ENCODE data around the gene GLP2R.
"Not testable (repeated sequence)": the region's sequence is repeated elsewhere in the genome, so short reads cannot be mapped to it uniquely, and the experiment has no call there.

Gene GLP2R, protein sequence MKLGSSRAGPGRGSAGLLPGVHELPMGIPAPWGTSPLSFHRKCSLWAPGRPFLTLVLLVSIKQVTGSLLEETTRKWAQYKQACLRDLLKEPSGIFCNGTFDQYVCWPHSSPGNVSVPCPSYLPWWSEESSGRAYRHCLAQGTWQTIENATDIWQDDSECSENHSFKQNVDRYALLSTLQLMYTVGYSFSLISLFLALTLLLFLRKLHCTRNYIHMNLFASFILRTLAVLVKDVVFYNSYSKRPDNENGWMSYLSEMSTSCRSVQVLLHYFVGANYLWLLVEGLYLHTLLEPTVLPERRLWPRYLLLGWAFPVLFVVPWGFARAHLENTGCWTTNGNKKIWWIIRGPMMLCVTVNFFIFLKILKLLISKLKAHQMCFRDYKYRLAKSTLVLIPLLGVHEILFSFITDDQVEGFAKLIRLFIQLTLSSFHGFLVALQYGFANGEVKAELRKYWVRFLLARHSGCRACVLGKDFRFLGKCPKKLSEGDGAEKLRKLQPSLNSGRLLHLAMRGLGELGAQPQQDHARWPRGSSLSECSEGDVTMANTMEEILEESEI

DNA sequence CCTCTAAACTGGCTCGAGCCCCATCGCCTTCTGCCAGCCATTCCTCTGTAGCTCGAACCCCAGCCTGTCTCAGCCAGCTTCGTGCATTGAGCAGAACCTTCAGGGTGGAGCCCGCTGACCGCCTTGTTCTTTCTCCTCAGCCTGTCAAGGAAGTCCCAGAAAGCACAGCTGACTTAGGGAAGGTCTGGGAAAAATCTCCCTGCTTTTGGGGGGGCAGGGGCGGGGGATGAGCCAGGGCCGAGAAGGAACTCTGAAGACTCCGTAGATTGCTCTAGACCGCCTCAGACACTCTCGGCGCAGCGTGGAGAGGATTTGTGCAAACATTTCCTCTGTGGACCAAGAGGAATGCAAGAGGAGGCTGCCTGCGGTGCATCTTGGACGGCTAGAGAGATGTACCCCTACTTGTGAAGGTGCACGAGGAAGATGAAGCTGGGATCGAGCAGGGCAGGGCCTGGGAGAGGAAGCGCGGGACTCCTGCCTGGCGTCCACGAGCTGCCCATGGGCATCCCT, at the start of gene GLP2R:
Gene GLP2R, plus strand, starts transcription at position 284 of the 510 bp plus-strand sequence. Its CDS starts 140 bp downstream, at position 424.
- DNase-seq: no peak

DNA sequence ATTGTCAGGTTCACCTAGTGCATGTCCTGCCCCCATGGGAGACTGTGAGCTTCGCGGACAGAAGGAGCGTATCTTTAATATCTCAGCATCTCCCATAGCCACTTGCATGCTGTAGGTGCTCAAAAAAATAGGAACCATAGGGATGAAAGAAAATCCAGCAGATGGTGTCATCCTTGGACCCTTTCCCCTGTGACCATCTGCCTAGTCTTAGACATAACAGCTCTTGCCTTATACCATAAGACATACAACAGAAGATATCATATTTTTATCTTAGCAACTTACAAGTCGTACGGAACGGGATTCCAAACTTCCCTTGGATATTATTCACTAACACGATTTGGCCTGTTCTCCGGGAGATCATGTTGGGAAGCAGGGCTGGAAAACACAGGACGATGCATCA, 48.8 kb upstream of the GLP2R start:
- no peak for DNase-seq

DNA sequence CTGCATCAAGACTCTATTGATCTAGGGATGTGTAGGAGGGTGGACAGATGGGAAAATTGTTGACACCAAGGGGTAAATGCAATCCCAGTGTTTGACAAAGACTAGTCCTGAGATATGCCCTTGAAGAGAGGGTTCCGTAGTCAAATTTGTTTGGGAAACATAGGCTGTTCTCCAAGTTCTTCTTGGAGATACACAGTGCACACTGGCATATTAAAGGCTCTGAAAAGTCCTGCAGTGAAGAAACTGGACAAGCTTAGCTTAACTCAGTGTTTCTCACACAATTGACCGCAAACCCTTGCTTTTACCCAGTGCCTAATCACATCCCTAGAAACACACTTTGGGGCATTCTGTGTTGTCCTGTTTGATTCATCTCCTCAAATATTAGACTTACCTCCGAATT, 45.2 kb upstream of the GLP2R start:
- no peak for DNase-seq

DNA sequence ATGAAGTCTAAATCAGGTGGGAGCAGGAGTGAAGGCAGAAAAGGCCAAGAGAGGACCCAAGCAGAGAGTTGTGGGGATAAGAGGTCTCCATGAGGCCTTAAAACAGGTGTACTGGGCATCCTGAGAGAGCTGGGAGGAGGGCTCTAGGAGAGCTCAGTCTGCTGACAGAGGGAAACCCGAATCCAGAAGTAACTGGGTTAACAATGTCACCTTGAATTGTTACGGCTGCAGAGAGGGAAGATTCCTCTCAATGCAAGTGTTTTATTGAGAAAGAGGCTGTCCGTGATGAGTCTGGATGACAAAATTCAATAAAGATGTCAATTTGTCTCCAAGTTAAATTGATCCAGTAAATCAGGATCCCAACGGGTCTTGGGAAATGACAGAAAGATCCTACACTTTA, 42.7 kb upstream of the GLP2R start:
- DNase-seq: no peak

DNA sequence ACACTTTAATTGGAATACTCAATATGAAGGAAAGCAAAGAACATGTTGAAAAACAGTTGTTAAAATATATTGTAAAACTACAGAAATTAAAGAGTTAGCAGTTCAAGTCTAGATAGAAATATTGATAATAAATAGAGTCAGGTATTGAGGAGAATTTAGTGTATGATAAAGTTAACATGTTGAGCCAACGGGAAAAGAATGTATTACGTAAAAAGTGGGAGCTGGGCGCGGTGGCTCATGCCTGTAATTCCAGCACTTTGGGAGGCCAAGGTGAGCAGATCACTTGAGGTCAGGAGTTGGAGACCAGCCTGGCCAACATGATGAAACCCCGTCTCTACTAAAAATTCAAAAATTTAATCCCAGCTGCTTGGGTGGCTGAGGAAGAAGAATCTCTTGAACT, 42.3 kb upstream of the GLP2R start:
- DNase-seq: not testable (repeated sequence)

DNA sequence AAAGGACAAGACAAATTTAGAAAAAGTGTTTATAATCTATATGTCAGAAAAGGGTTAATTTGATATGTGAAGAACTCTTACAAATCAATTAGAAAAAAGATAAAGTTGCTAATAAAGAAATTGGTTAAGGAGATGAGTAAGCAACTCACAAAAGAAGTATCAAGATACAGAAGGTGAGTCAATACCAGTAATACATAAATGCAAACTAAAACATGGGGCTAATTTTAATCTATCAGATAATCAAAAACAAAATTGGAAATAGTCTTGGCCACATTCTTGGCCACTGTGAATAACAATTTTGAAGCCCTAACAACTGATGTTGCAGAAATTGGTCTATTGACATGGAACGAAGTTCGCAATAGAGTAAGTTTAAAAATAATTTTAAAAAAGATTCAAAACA, 41.2 kb upstream of the GLP2R start:
- no peak for DNase-seq

DNA sequence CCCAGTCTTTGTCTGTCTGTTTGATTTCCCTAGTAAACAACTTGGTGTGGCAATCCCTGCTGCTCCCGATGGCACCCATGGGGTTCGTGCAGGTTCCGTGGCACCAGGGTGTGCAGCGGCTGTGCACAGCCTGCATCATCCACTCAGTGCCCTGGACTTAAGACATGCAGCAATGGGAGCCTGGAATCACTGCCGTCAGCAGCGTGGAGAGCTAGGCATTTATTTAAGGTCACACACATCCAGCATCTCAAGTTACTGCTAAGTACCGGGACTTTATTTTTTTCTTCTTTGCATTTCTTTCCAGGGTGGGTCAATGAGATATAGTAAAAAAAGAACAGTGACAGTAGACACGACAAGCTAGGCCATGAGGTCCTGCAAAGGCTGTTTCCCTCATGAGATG, 37.1 kb upstream of the GLP2R start:
- DNase-seq: no peak

DNA sequence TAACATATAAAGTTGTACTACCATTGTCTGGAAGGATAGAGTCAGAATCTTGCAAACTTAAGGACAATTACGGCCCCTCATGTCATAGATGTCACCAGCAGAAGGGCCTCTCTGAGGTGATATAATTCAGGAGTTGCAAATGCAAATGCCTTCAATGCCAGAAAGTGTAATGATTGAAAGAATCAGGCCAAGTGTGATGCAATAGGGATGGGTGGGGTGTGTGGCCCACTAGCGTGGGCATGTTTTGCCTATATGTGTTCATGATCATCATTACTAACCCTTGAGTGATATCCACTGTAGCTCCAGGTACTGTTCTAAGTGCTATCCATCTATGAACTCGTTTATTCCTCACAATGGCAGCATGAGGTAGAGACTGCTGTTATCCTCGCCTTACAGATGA, 35.4 kb upstream of the GLP2R start:
- DNase-seq: no peak

DNA sequence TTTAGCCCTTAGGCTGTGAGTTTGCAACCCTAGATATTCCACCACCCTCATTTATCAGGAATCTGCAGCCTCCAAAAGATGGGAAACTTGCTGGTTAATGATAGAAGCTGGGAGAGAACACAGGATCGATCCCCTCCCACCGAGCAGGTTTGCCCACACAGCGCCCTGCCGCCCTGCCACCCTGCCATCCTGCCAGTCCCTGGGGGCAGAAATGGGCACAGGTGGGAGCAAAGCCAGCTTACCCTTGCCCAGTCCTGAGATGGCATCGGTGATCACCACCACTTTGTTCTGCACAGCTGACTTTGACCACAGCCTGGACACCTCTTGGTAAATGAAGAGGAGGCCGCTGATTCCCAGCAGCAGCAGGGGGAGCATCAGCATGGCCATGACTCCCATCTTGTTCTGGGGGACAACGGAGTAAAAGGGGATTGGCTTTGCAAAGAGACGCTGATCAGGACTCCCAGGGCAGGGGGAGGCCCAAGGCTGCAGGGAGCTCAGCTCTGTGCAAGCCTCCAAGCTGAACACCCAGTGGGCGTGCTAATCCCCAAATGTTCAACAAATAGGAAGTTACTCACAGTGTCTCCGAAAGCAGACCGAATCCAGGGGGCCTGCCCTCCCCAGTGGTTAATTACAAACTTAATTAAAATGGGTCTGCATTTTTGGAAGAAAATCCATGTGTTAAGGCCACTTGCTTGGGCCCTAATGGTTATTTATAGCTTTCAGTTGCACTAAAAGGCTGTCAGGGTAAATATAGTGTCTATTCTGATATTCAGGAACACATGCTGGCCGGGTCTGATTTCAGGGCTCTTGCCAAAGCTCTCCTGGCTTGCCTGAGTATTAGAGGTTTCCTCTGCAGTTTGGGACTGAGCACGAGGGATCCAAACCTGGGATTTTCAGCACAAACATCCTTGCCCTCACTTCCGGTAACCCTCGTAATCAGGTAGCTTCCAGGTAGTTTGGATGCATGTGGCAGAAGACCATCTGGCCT, 34.5 kb upstream of the GLP2R start, which contains the start of gene DHRS7C:
Gene DHRS7C, minus strand, starts transcription at position 704 of the 988 bp plus-strand sequence. Its CDS starts 308 bp downstream, at position 396.
- no peak for DNase-seq

DNA sequence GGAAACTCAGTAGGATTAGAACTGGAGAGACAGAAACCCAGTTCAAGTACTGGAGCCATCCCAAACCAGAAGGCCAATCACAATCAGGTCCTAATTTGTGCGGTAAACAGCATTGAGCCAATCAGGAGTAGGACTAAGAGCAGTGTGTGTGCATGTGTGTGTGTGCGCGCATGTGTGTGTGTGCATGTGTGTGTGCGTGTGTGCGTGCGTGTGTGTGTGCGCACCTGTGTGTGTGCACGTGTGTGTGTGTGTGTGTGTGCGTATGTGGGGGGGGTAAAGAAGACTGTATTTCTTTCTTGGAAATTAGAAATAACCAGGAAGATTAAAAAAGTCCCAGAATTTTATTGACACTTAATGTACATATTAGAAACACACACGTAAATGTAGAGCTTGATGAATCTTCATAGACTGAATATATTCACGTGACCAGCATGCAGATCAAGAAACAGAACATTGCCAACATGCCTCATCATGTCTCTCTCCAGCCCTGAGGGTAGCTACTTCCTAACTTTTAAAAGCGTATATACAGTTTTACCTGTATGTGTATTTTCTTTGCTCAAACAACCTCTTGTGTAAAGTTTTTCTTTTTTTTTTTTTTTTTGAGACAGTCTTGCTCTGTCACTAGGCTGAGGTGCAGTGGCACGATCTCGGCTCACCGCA, 33.4 kb upstream of the GLP2R start:
- no peak for DNase-seq

DNA sequence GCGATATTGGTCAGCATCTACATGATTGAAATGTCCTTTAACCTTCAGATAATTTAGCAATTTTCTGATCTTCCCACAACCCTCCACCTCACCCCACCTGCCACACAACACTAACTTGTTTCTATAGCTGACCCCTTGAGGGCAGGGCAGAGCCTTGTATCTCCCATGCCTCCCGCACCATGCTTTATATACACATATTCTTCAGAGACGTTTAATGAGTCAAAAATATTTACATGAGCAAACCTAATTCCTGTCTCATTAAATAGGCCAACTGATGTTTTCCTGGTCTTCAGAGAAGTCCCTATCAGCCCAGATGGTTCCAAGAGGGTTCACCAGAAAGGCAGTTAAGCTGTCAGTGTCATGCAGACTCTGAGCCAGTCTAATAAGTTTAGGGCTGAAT, 27.7 kb upstream of the GLP2R start:
- DNase-seq: no peak

DNA sequence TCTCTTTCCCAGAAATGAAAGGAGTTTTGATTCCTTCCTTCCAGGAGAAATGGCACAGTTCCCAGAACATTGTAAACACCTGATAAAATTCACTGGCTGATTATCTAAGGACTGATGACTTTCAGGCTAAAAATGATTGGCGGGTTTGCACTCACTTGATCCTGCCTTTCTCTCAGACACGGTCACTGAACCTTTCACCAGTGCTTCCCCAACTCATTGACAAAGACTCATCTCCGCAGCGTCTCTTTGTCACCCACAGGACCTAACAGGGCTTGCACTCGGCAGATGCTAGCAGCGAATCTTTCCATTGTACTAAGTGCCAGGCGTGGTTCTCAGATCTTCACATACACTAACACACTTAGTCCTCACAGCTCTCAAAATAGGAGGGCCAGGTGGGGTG, 27.0 kb upstream of the GLP2R start:
- DNase-seq: no peak

DNA sequence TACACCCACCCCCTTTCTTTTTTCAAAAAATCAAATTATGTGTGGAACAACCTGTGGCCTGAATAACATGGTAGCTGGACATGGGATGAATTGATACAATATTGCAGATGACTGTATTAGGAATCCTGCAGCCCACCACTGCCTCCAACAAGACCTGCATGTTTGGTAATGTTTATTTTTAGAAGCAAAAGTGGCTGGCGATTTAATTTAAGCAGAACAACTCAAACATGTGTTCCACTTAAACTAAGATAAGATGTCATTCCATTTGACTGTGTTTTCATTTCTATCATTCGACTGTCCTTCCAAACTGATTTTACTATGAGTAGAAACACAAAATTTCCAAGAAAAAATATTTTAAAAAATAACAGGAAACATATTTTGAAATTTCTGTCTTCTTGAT, 24.2 kb upstream of the GLP2R start:
- no peak for DNase-seq

DNA sequence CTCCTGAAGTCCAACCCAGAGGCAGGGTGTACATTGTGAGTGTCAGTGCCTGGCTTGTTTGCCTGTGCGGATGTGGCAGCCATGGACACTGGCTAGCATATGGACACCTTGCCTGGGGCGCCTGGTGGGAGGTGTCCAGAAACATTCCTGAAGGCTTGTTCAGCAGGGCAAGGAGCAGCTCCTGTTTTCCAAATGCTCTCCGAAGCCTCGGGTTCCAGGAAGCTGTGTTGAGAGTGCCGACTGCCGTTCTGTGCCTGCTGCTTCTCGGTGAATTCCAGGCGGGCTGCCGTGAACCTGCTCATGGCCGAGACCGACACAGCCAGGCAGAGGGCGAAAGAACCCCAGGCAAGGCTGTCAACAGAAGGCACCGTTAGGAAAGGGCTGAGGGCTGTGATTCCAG, 23.4 kb upstream of the GLP2R start:
- DNase-seq: no peak

DNA sequence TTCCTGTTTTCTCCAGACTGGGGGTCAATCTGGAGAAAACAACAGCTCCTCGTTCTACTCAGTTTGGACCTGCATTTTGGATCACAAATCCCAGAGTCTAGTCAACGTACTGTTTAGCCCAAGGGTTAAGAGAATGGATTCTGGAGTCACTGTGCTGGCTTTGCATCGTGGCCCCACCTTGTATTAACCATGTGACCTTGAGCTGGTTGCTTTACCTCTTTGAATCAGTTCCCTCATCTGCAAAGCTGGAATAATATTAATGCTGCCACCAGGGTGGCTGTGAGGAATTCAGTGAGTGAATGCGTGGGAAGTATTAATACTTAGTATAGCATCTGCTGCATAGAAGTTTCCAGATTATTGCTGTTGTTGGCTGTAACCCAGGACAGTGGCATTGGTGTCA, 23.0 kb upstream of the GLP2R start:
- DNase-seq: no peak

DNA sequence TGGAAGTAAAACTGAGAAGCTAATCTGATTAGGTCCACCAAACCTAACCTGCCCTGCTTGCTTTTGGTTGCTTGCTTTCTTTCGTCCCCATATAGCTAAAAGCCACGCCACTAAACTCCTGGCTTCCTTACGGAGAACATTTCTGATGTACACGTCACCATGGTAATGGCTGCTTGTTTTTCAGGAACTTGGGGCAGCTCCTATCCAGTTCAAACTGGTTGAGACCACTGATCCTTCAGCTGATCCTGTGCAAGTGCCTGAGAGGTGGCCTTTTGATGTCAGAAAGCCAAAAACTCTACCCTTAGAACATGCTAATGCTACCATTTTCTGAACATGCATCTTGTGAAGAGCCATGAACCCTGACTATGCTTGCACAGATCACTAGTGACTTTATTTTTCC, 20.0 kb upstream of the GLP2R start:
- no peak for DNase-seq

DNA sequence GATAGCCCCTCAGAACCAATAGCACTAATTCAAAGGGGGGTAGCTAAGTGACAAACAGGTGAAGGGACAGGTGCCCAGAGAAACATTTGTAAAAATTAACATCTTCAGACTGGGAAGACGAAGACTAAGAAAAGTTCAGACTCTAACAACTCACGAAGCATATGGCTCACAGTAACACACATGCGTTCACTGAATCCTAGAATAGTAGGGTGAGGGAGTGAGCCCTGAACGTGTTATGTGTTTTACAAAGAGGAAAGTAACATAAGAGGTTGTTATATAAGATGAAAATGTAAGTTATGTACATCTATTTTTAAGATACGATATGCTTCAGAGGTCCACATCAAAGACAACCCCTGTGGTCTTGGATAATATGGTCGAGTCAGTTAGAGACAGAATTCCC, 19.0 kb upstream of the GLP2R start:
- no peak for DNase-seq

DNA sequence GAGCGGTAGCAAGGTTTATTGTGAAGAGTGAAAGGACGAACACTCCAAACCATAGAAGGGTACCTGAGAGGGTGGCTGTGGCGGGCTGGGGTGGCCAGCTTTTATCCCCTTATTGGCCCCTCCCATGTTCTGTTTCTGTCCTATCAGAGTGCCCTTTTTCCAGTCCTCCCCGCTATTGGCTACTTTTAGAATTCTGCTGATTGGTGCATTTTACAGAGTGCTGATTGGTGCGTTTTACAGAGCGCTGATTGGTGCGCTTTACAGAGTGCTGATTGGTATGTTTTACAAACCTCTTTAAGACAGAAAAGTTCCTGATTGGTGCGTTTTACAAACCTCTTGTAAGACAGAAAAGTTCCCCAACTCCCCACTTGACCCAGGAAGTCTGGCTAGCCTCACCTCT, 16.3 kb upstream of the GLP2R start:
- no peak for DNase-seq

DNA sequence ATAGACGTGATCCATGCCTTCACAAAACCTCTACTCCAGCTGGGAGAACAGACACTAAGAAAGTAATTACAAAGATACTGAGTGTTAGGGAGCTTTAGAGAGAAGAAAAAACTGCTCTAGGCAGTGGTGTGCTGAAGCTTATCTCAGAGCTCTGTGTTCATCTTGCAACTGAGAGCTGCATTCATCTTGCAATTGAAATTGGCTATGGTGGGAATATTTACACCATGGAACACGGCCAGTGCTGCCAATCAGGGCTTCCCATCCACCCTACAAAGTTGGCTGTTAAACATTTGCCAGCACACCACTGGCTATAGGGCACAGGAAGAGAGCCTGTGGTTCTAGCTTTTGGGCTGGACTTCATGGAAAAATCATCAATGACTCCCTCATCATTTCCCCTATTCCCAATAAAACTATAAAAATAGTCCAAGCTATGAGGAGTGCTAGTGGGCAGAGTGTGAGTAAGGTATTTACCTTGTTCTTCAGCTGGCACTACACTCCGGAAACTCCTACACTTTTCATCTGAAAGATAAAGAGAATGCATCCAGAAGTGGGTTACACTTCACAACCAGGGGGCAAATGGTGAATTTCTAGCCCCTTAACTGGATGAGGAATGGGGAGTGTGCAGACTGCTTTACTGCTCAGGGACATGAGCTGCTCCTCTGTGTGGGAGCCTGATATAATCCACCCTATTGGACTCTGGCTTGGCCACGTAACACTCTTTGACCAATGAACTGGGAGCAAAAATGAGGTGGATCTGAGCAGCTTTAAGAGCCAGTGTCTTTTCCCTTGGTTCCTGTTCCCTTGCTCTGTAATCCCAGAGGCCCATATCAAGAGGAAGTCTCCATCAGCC, 15.4 kb upstream of the GLP2R start:
- no peak for DNase-seq

DNA sequence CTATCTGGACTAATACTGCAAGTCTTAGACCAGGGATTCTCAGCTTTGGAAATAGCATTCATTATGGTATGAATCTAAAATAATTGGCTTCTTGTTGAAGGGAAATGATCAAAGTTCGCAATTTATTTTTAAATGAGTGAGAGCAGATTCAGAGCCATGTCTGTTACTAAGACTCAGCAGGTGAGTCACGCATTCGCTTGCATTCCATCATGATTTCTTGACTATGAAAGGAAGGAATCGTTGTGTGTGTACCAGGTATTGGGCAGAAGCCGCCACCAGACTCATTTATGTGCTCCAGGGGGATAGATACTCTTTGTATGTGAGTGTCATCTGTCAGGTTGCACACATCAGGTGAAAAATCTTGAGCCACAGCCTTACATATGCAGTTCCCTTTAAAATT, 14.6 kb upstream of the GLP2R start:
- no peak for DNase-seq

DNA sequence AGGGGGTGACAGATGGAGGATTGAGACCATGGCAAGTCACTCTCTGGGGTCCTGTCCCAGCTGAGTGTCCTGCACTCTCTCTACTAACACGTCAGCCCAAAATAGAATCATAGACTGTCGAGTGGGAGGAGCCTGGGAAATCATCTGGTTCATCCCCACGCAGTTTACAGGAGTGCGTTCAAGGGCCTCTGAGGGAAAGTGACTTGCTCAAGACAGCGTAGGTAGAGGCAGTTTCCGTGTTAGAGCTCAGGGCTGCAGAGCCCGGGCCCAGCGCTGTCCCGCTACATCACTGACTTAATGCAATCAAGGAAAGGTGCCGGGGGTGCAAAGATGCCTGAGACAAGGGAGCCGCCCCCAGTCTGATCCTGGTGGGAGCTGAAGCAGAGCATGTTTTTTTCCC, 14.2 kb upstream of the GLP2R start:
- no peak for DNase-seq

DNA sequence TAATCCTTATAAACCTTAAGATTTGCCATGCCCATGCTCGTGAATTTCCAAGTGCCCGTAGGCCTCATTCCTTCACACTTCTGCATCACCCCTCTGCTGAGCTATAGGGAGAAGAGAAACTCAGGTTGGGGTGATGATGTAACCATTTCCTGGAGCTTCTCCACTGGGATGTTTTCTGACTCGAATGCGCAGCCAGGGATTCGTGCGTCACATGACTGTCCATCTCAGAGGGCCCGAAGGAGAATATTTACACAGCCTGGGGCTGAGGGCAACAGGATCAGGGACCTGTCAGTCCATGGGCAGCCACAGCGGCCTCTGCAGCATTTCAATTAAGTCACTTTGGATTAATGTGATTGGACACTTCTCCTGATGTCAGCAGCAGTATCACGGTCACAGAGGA, 12.6 kb upstream of the GLP2R start:
- DNase-seq: no peak

All from stimulated activated CD4-positive, alpha-beta T cell treated with anti-CD3 and anti-CD28 coated beads, Interleukin-15, amount 100 ng/mL, for 24 hours (primary cell).